ENCODE measurements around the gene KRTAP10-8. TPM values are rescaled to one million over a fixed set of nuclear protein-coding genes. Genes with fewer than 3 reads are reported as not detected.

The KRTAP10-8 gene
- total and polyA plus RNA-seq, 5 donors, result not detected

DNA sequence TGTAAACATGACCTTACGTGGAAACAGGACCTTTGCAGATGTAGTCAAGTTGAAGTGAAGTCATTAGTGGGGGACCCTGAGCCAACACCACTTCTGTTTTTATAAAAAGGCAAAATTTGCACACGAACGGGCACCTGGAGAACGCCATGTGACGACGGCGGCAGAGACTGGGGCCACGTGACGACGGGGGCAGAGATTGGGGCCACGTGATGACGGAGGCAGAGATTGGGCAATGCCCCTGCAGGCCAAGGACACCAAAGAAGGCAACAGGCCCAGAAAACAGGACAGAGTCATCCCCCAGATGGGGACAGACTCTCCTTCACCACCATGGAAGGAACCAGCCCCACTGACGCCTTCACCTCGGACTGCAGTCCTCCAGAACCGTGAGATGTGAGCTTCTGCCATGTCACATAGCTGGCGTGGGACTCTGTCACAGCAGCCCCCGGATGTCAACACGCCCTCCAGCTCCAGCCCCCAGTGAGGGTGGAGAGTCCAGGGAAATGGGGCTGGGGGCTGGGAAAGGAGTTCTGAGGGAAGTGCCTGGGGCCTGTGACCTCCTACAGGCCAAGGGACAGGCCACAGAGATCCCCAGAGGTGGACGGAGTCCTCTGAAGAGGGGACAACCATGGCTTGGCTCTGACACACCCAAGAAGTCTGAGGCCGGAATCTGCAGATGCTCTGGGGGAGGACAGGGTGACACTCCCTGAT lies 38.5 kb downstream of the KRTAP10-8 start:
- Histone ChIP-seq H3K9me3 (ENCODE audit: control insufficient read depth, low read length) (no peaks in the 10 kb centered on the region), H3K4me1 (ENCODE audit: control insufficient read depth, insufficient read depth, low read length) (no peaks in the 10 kb centered on the region), H3K4me3 (ENCODE audit: low read length) (no peak overlapping the region), H3K27ac (ENCODE audit: low read length) (no peak overlapping the region), H3K27me3 (ENCODE audit: control insufficient read depth, insufficient read depth) (no peaks in the 10 kb centered on the region)
- intact Hi-C loops (cut with DNase I), result no loop called here
- WGBS, result 90% methylated on average over 20 of the region's 20 CpGs
- no peak for DNase-seq
- ATAC-seq, result no peak

DNA sequence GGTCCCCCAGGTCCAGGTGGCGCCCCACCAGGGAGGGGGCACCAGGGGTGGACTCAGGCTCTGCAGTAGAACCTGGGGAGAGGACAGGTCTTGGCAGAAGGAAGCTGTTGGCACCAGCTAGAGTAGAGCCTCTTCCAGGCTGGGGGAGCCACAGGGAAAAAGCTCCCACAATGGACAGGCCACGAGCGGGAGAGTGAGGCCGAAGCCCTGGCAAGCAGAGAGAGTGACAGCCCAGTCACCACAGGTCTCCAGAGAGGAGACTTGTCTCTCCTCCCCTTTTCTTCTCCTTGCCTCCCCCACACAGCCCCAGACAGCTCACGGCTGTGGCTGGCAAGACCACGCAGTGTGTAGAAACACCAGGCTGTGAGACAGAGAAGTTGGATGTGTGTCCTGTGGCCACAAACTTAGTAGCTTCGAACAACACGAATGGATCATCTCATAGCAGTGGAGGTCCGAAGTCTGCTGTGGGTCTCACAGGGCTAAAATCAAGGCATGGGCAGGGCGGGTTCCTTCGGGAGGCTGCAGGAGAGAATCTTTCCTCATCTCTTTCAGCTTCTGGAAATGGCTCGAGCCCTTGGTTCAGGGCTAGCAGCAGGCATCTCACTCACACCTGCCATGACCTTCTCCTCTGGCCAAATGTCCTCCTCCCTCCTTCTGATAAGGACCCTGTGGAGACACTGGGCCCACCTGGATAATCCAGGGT lies 39.2 kb downstream of the KRTAP10-8 start:
- ATAC-seq, result no peak

DNA sequence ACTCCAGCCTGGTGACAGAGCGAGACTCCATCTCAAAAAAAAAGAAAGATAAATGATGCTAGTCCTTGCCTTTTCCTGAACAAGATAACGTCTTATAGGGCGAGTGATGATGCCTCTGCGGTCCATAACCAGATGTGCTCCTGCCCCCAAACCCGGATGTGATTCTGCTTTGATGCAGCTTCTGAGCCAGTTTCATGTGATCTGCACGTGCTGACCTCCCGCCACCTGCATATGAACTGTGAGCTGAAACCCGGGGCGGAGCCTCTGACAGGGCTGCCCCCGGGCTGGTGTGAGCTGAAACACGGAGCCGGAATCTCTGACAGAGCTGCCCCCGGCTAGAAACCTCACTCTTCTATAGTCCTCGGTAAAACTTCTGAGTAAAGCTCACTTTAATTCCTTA lies 41.2 kb downstream of the KRTAP10-8 start:
- DNase-seq, result no peak
- ATAC-seq, result no peak
- no peak overlapping the region for H3K27ac ChIP-seq (ENCODE audit: low read length)
- no peaks in the 10 kb centered on the region for H3K27me3 ChIP-seq (ENCODE audit: control insufficient read depth, insufficient read depth)
- 62% methylated on average over 14 of the region's 14 CpGs for WGBS
- no peaks in the 10 kb centered on the region for H3K4me1 ChIP-seq (ENCODE audit: control insufficient read depth, insufficient read depth, low read length)
- intact Hi-C loops (cut with DNase I), result no loop called here
- H3K4me3 ChIP-seq (ENCODE audit: low read length), result no peak overlapping the region
- no peaks in the 10 kb centered on the region for H3K9me3 ChIP-seq (ENCODE audit: control insufficient read depth, low read length)

More for the DNA sequence above, 39.2 kb downstream of the KRTAP10-8 start:
- Histone ChIP-seq H3K9me3 (ENCODE audit: control insufficient read depth, low read length) (no peaks in the 10 kb centered on the region), H3K4me1 (ENCODE audit: control insufficient read depth, insufficient read depth, low read length) (no peaks in the 10 kb centered on the region), H3K4me3 (ENCODE audit: low read length) (no peak overlapping the region), H3K27me3 (ENCODE audit: control insufficient read depth, insufficient read depth) (no peaks in the 10 kb centered on the region), H3K27ac (ENCODE audit: low read length) (no peak overlapping the region)
- 83% methylated on average over 12 of the region's 12 CpGs for WGBS
- DNase-seq, result no peak
- intact Hi-C loops (cut with DNase I), result no loop called here

DNA sequence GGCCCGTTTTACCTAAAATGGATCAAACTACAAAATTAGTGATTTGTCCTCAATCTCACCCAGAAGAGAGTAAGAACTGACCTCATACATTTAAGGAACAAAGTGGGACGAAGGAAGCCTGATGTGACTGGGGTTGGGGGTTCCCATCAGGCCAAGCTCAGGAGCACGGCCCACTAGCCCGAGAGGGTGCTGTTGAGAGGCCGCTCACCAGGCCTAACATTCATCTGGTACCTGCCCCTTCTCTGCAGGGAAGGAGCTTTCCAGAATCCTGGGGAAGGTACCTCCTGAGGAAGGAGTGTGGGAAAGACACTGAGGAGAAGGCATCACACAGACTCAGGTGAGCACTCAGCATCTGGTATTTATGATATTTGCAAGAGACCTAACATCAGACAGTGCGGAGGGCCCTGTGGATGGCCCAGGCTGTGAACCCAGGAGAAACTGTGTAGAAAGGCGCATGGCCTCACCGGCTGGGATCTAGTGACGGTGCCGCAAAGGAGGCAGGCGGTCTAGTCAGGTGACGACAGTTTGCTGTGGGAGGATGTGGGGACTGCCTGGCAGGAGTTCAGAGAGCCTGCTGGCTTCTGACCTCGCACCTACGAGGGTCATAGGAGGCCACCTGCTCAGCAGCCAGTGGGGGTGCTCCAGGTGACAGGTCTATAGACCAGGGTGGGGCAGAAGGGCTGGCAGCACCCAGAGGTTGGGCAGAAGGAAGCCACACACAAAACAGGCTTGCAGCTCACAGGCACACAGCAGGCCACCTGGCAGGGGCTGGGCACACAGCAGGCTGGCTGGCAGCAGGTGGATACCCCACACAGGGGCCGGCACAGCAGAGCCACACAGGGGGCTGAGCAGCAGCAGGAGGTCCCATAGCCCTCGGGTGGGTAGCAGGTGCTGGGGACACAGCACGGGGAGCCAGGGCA lies 42.0 kb downstream of the KRTAP10-8 start:
- ATAC-seq, result no peak
- Histone ChIP-seq H3K27me3 (ENCODE audit: control insufficient read depth, insufficient read depth) (no peaks in the 10 kb centered on the region), H3K9me3 (ENCODE audit: control insufficient read depth, low read length) (no peaks in the 10 kb centered on the region), H3K27ac (ENCODE audit: low read length) (no peak overlapping the region), H3K4me3 (ENCODE audit: low read length) (no peak overlapping the region), H3K4me1 (ENCODE audit: control insufficient read depth, insufficient read depth, low read length) (no peaks in the 10 kb centered on the region)
- 75% methylated on average over 17 of the region's 17 CpGs for WGBS
- intact Hi-C loops (cut with DNase I), result no loop called here
- DNase-seq, result peak in 1 of 3 donors; percentile 55

DNA sequence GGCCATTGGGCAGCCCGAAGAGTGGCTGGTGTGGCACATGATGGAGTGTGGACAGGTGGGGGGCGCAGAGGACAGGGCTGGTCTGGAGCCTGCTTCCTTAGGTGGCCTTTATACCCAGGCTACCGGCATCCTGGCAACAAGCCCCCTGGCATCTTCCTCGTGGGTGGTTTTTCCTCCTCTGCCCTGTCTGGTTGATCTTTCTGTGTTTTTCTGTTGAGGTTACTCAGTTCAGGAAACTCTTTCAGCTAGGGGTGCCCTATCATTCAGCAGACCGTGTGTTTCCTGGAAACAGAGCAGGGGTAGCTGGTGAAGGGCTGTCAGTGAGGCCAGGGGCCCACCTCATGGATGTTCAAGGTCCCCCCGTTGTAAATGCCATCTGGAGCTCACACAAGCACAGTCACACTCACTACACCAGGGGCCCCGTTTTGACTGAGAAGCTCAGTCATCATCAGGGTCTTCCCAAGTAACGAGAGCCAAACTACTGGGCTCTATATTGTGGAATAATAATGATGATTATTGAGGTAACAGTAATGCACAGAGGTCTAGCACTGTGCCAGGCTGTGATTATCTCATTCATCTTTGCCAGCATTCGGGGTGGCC lies 42.8 kb downstream of the KRTAP10-8 start, which contains the start of gene KRTAP12-4:
TSS of gene KRTAP12-4 (minus strand) at position 84 of the 600 bp plus-strand sequence. CDS start at position 39, 45 bp downstream.
- no peak for ATAC-seq
- no peak within 1 kb of the TSS for H3K4me3 ChIP-seq (ENCODE audit: low read length)
- no peaks in the 10 kb centered on the region for H3K27me3 ChIP-seq (ENCODE audit: control insufficient read depth, insufficient read depth)
- no peak for DNase-seq
- H3K27ac ChIP-seq (ENCODE audit: low read length), result no peak within 1 kb of the TSS
- WGBS, result 81% methylated on average over 8 of the region's 9 CpGs
- intact Hi-C loops (cut with DNase I), result no loop called here
- H3K4me1 ChIP-seq (ENCODE audit: control insufficient read depth, insufficient read depth, low read length), result no peaks in the 10 kb centered on the region
- H3K9me3 ChIP-seq (ENCODE audit: control insufficient read depth, low read length), result no peaks in the 10 kb centered on the region

DNA sequence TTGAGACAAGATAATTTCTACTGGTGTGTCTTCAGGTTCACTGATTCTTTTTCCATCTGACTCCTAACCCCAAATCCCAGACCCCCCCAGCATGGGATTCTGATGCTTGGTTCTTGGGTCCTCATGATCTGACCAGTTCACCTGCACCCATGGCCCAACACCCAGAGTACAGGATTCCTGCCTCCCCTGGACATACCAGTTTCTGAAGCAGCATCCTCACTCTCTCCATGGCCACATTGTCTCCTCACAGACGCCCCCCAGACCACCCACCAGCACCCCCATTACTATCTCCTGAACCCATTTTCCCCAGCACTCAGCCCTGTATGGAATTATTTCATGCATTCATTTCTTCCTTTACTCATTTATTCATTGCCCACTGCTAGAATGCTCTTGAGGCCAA lies 45.0 kb downstream of the KRTAP10-8 start:
- Histone ChIP-seq H3K27me3 (ENCODE audit: control insufficient read depth, insufficient read depth) (no peaks in the 10 kb centered on the region), H3K4me1 (ENCODE audit: control insufficient read depth, insufficient read depth, low read length) (no peaks in the 10 kb centered on the region), H3K4me3 (ENCODE audit: low read length) (no peak overlapping the region), H3K9me3 (ENCODE audit: control insufficient read depth, low read length) (no peaks in the 10 kb centered on the region), H3K27ac (ENCODE audit: low read length) (no peak overlapping the region)
- DNase-seq (no peak), ATAC-seq (no peak)
- WGBS, result 44% methylated on average over 1 of the region's 1 CpG
- intact Hi-C loops (cut with DNase I), result no loop called here

DNA sequence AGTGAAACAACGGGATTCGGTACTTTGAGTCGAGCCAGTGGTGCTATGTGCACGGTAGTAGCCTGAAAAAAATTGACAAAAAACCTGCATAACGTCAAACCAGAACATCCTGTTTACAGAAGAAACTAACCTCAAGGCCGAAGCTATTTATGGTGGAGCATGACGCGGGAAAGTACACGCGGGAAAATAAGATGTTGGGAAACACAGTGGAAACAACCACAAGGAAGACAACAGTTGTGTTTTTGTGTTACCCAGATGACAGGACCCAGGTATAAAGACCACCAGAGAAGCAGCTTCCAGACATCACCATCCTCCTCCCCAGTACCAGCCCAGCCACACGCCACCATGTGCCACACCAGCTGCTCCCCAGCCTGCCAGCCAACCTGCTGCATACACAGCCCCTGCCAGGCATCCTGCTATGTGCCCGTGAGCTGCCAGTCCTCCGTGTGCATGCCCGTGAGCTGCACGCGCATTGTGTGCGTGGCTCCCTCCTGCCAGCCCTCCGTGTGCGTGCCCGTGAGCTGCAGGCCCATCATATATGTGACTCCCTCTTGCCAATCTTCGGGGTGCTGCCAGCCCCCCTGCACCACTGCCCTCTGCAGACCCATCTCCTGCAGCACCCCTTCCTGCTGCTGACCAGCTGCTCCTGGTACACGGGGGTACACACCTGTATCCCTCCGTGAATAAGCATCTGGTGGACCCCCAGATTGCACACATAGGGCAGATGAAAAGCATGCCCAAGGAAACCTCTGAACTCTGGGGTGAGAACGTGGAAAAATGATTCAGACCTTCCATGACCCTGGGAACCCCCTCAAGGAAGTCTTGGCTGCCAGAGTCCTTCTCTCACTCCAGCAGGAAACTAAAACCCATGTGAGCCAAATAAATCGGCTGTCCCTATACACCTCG lies 46.0 kb downstream of the KRTAP10-8 start, which contains the start of gene KRTAP12-3:
TSS of gene KRTAP12-3 (plus strand) at position 298 of the 906 bp plus-strand sequence. CDS start at position 346, 48 bp downstream.
- Histone ChIP-seq H3K27ac (ENCODE audit: low read length) (no peak within 1 kb of the TSS), H3K27me3 (ENCODE audit: control insufficient read depth, insufficient read depth) (no peaks in the 10 kb centered on the region), H3K4me3 (ENCODE audit: low read length) (no peak within 1 kb of the TSS), H3K4me1 (ENCODE audit: control insufficient read depth, insufficient read depth, low read length) (no peaks in the 10 kb centered on the region), H3K9me3 (ENCODE audit: control insufficient read depth, low read length) (no peaks in the 10 kb centered on the region)
- ATAC-seq (no peak), DNase-seq (no peak)
- intact Hi-C loops (cut with DNase I), result no loop called here
- 74% methylated on average over 26 of the region's 26 CpGs for WGBS

DNA sequence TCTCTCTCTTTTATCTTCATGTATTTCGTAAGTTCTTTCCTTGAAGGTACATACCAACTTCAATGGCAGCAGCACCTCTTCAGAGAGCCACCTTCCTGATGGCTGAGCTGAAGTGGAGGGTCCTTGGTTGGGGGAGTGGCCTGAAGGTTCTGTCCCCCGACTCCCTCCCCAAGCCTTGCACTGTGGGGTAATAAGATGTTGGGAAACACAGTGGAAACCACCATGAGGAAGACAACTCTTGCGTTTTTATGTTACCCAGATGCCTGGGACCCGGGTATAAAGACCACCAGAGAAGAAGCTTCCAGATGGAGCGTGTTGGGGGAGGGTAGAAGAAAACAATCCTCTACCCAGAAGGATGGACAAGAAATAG lies 46.6 kb downstream of the KRTAP10-8 start:
- DNase-seq (no peak), ATAC-seq (no peak)
- Histone ChIP-seq H3K27me3 (ENCODE audit: control insufficient read depth, insufficient read depth) (no peaks in the 10 kb centered on the region), H3K27ac (ENCODE audit: low read length) (no peak overlapping the region), H3K4me3 (ENCODE audit: low read length) (no peak overlapping the region), H3K4me1 (ENCODE audit: control insufficient read depth, insufficient read depth, low read length) (no peaks in the 10 kb centered on the region), H3K9me3 (ENCODE audit: control insufficient read depth, low read length) (no peaks in the 10 kb centered on the region)
- intact Hi-C loops (cut with DNase I), result no loop called here
- 83% methylated on average over 5 of the region's 5 CpGs for WGBS

DNA sequence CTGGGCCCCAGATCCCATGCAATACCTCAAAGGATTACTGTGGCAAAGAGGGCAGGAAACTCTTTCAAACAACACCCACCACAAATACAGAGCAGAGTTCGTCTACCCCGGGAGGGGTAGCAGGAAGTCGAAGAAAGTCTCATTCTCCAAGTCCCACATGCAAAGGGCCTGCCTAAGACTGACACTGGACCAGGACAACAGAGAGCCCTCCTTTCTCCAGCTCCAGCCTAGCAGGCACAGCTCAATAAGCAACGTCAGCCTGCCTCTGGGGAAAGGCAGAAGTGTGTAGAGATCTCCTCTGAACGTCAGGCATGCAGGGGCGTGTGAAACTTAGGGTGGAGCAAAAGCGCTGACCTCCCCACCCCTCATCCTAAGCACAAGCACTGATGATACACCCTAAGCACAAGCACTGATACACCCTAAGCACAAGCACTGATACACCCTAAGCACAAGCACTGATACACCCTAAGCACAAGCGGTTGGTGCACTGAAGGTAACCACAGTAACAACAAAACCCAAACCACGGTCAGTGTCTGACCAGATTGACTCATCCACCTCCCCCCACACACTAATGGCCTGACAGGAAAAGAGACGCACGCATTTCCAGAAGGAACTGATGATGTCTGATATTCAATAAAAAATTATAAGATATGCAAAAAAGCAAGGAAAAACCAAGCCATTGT lies 47.2 kb downstream of the KRTAP10-8 start:
- intact Hi-C loops (cut with DNase I), result no loop called here
- Histone ChIP-seq H3K4me1 (ENCODE audit: control insufficient read depth, insufficient read depth, low read length) (no peaks in the 10 kb centered on the region), H3K27ac (ENCODE audit: low read length) (no peak overlapping the region), H3K4me3 (ENCODE audit: low read length) (no peak overlapping the region), H3K9me3 (ENCODE audit: control insufficient read depth, low read length) (no peaks in the 10 kb centered on the region), H3K27me3 (ENCODE audit: control insufficient read depth, insufficient read depth) (no peaks in the 10 kb centered on the region)
- 59% methylated on average over 11 of the region's 11 CpGs for WGBS
- DNase-seq, result no peak
- no peak for ATAC-seq

Data from right cardiac atrium (tissue), 5 donors.